ENCODE data around the gene HADH. TPM values are rescaled to one million over a fixed set of nuclear protein-coding genes. Genes with fewer than 3 reads are reported as not detected.

HADH gene
- total RNA-seq (31.4 TPM), polyA plus RNA-seq (ENCODE audit: insufficient read depth, low read depth, low replicate concordance) (126 TPM)
- long read RNA-seq, donor 1, full-length matches to known transcripts: 30 of 30 reads
- long read RNA-seq, donor 1, partial matches to known transcripts: 0 of 30 reads
- long read RNA-seq, donor 1, other reads (novel, unspliced or antisense): 0 of 30 reads
- long read RNA-seq, donor 2, transcript HADH-201 (8 exons, 1,912 nt): major isoform, 28 of 46 reads
- long read RNA-seq, donor 2, partial matches to known transcripts: 16 of 46 reads
- long read RNA-seq, donor 2, other reads (novel, unspliced or antisense): 0 of 46 reads
- long read RNA-seq, donor 3, full-length matches to known transcripts: 41 of 46 reads
- long read RNA-seq, donor 3, partial matches to known transcripts: 0 of 46 reads
- long read RNA-seq, donor 3, other reads (novel, unspliced or antisense): 5 of 46 reads
- long read RNA-seq, donor 4, full-length matches to known transcripts: 24 of 29 reads
- long read RNA-seq, donor 4, partial matches to known transcripts: 0 of 29 reads
- long read RNA-seq, donor 4, other reads (novel, unspliced or antisense): 5 of 29 reads
- long read RNA-seq, donor 5, partial matches to known transcripts: 0 of 2 reads
- long read RNA-seq, donor 5, other reads (novel, unspliced or antisense): 0 of 2 reads
- long read RNA-seq, donor 6, transcript HADH-201 (8 exons, 1,912 nt): major isoform, 34 of 56 reads
- long read RNA-seq, donor 6, partial matches to known transcripts: 16 of 56 reads
- long read RNA-seq, donor 6, other reads (novel, unspliced or antisense): 5 of 56 reads
- long read RNA-seq, donor 7, full-length matches to known transcripts: 28 of 33 reads
- long read RNA-seq, donor 7, partial matches to known transcripts: 2 of 33 reads
- long read RNA-seq, donor 7, other reads (novel, unspliced or antisense): 3 of 33 reads
- long read RNA-seq, donor 8, full-length matches to known transcripts: 24 of 24 reads
- long read RNA-seq, donor 8, partial matches to known transcripts: 0 of 24 reads
- long read RNA-seq, donor 8, other reads (novel, unspliced or antisense): 0 of 24 reads
- long read RNA-seq, donor 9, transcript HADH-201 (8 exons, 1,912 nt): major isoform, 16 of 16 reads
- long read RNA-seq, donor 9, partial matches to known transcripts: 0 of 16 reads
- long read RNA-seq, donor 9, other reads (novel, unspliced or antisense): 0 of 16 reads
- long read RNA-seq, donor 10, full-length matches to known transcripts: 22 of 22 reads
- long read RNA-seq, donor 10, partial matches to known transcripts: 0 of 22 reads
- long read RNA-seq, donor 10, other reads (novel, unspliced or antisense): 0 of 22 reads

- Histone ChIP-seq H3K36me3 (ENCODE audit: control insufficient read depth in 2 of 3, insufficient read depth in 3 of 3, low read length in 3 of 3) (no peaks in the 10 kb centered on the region), H3K4me1 (ENCODE audit: control insufficient read depth in 2 of 3, insufficient read depth in 2 of 3, low read depth in 1 of 3, low read length in 3 of 3) (peaks cover 0 to 13% (median 5%) of the 10 kb centered on the region in 3 donors)
- intact Hi-C loops (cut with DNase I): no loop called here
These were observed at the start of gene HADH for GRCh38 chr4:107989537-107990386. HADH (plus strand) TSS chr4:107989889; CDS start chr4:107989933, 44 bp downstream.

GRCh38 chr4:107945809-107946208 is 43.9 kb upstream of the HADH start:
- Histone ChIP-seq H3K36me3 (ENCODE audit: control insufficient read depth in 2 of 3, insufficient read depth in 3 of 3, low read length in 3 of 3) (peaks cover 0 to 4% (median 0%) of the 10 kb centered on the region in 3 donors), H3K27me3 (ENCODE audit: control insufficient read depth, insufficient read depth, low read length) (no peaks in the 10 kb centered on the region), H3K27ac (ENCODE audit: low read depth in 2 of 2, low read length in 2 of 2) (no peak overlapping the region), H3K4me1 (ENCODE audit: control insufficient read depth in 2 of 3, insufficient read depth in 2 of 3, low read depth in 1 of 3, low read length in 3 of 3) (no peaks in the 10 kb centered on the region), H3K9ac (ENCODE audit: low read length in 3 of 3) (no peak overlapping the region), H3K9me3 (ENCODE audit: control insufficient read depth in 2 of 3, insufficient read depth in 1 of 3, low read length in 3 of 3) (no peaks in the 10 kb centered on the region), H3K4me3 (ENCODE audit: low read length in 3 of 3) (no peak overlapping the region)
- intact Hi-C loops (cut with DNase I): no loop called here
- no peak for DNase-seq
- no peak for FAIRE-seq
- TF ChIP-seq CTCF (IDR thresholded peaks at IDR 0.05; ENCODE audit: borderline replicate concordance, extremely low read depth, insufficient read depth): no peak

More at GRCh38 chr4:107989537-107990386, at the start of gene HADH:
- no peak for TF ChIP-seq CTCF (IDR thresholded peaks at IDR 0.05; ENCODE audit: borderline replicate concordance, extremely low read depth, insufficient read depth)
- peak within 1 kb of the TSS; percentile 79 to 91 (median 84) for H3K4me3 ChIP-seq (ENCODE audit: low read length in 3 of 3)
- H3K27ac ChIP-seq (ENCODE audit: low read depth in 2 of 2, low read length in 2 of 2): peak within 1 kb of the TSS; percentile 91
- peak; percentile 92 to 98 (median 96) for DNase-seq
- H3K9ac ChIP-seq (ENCODE audit: low read length in 3 of 3): peak within 1 kb of the TSS; percentile 75 to 81 (median 77)
- no peaks in the 10 kb centered on the region for H3K27me3 ChIP-seq (ENCODE audit: control insufficient read depth, insufficient read depth, low read length)
- no peaks in the 10 kb centered on the region for H3K9me3 ChIP-seq (ENCODE audit: control insufficient read depth in 2 of 3, insufficient read depth in 1 of 3, low read length in 3 of 3)
- no peak for FAIRE-seq
